Stimulated activated CD4-positive, alpha-beta T cell treated with anti-CD3 and anti-CD28 coated beads, Interleukin-15, amount 100 ng/mL, for 1 hour (primary cell): ENCODE data around the gene LOC101059915.
A peak's percentile ranks its signal among the peaks of the same experiment; 100 is the strongest.
"Not testable (repeated sequence)": the region's sequence is repeated elsewhere in the genome, so short reads cannot be mapped to it uniquely, and the experiment has no call there.

Experiments
- DNase-seq, 2 donors: peaks; one replicate each; pipeline ENCODE4 v3.0.0-alpha.2; 2020; ENCODE audit warnings: low read depth in 1 of 2, low spot score in 1 of 2

Gene LOC101059915

DNA sequence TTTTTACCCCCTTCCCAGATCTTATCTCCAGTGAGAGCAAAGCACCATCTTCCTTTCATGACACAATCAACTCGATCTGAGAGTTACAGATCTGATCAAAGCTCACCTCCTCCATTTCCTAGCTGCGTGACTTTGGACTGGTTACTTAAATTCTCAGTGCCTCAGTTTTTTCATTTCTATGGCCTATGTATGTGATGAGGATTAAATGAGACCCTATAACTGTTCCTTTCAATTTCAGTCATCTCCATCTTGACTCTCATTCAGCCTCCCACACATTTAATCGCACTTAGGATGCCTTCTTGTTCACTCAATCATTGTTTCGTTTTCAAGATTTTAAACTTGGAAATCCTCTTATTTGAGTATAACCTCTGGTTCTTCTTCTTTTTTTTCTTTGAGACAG lies 28.9 kb upstream of the LOC101059915 start:
- no peak for DNase-seq

DNA sequence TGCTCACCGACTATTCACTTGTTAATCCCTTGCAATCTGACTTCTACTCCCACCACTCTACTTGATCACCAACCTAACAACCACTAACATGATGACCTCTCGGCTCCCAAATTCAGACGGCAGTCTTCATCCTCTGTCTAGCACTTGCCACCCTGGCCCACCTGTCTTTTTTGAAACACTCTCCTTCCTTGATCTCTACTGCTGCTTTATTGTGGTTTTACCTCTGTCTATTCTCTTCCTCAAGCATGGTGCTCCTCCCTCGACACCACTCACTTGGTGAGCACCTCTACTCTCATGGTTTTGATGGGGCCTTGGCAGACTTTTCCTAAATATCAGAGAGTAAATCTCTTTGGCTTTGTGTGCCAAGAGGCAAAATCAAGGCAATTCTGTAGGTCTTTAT lies 27.3 kb upstream of the LOC101059915 start:
- DNase-seq = no peak

DNA sequence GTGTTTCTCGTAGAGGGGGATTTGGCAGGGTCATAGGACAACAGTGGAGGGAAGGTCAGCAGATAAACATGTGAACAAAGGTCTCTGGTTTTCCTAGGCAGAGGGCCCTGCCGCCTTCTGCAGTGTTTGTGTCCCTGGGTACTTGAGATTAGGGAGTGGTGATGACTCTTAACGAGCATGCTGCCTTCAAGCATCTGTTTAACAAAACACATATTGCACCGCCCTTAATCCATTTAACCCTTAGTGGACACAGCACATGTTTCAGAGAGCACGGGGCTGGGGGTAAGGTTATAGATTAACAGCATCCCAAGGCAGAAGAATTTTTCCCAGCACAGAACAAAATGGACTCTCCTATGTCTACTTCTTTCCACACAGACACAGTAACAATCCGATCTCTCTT lies 22.9 kb upstream of the LOC101059915 start:
- not testable (repeated sequence) for DNase-seq

DNA sequence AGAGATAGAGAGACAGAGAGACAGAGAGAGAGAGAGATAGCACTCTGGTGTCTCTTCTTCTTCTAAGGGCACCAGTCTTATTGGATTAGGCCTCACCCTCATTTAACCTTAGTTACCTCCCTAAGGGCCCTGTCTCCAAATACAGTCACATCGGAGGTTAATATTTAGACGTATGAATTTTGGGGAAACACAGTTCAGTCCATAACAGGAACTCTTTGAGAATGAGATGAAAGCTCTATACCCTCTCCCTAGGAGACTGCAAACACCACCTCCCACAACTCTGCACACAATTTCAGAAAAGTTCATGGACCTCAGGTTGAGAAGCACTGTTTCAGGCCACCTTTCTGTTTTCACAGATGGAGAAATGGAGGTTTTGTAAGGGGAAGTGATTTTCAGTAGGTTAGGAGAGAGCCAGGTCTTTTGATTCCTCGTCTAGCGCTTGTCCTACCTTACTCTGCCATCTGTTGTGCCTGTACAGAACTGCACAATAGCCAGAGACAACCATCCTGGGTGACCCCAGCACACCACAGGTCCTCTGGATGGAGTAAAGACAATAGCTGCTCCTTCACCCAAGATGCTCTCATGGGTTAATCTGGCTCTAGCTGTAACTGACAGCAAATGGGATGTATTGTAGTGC lies 16.9 kb upstream of the LOC101059915 start:
- no peak for DNase-seq

DNA sequence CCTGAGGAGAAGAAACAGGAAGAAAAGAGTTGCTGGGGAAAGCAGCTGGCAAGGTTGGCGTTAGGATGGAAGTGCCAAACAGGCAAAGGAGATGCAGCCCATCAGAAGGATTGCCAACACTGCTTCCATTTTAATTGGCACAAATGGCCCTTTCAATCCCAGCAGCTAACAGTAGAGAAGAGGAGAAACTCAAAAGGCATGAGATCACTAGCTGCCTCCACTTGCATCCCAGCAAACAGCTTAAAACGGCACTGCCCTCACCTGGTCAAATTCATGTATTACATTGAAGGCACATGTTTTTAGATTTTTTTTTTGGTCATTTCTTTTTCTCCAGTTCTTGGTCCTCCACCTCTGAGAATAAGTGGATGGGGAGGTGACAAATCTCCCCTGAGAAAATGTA lies 14.9 kb upstream of the LOC101059915 start:
- no peak for DNase-seq

DNA sequence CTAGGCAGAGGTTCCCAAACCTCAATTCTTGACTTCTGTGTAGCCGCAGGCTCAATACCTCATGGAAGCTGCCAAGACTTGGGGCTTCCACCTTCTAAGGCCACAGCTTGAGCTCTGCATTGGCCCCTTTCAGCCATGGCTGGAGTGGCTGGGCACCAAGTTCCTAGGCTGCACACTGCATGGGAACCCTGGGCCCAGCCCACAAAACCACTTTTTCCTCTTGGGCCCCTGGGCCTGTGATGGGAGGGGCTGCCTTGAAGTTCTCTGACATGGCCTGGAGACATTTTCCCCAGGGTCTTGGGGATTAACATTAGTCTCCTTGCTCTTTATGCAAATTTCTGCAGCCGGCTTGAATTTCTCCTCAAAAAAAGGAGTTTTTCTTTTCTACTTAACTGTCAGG lies 14.0 kb upstream of the LOC101059915 start:
- no peak for DNase-seq

DNA sequence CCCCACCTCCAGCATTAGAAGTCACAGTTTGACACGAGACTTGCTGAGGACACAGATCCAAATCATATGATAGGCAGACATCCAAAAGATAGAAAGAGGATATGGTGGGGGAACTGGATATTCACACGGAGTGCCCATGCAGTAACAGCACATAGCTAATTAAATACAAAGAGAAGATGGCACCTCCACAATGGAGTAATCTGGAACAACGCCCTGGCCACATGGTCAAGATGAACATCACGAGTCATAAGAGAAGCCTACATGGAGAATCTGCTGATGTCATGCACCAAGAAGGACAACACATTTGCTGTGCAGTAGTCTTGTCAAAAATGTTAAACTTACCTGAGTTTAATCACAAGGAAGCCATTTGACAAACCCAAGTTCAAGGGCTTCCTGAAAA lies 10.1 kb upstream of the LOC101059915 start:
- DNase-seq = no peak

DNA sequence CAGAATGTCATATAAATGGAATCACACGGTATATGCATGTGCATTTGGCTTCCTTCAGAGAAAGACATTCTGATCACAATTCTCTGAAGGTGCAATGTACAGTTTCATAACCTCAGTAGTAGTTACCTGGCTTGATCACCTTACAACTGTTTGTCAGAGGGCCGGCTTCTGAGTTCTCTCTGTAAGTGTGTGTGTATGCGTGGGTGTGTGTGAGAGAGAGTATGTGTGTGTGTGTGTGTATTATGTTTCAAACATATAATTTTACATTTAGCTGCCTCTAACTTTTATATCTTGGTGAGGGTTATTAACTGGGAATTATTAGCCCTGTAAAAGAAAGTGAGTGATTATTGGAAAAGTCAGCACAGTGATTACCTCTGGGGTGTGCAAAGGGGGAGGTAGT lies 8.0 kb upstream of the LOC101059915 start:
- no peak for DNase-seq

DNA sequence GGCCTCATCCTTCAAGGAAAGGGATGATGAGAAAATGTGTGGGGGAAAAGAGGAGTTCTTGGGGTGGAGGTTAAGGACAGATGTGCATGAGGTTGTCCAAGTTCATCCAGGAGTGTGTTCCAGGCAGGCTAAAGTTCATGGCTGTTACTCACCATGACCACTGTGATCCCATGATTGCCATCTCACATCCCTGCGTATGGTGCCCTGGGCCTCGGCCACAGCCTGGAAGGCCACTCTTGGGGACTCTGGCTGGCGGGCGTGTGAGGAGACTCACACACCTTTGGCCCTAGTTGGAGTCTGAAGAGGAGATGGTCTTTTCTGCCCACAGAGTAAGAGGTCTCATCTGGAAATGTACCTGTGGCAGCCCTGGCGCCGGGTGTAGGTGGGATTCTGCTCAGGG lies 7.4 kb upstream of the LOC101059915 start:
- DNase-seq = no peak

DNA sequence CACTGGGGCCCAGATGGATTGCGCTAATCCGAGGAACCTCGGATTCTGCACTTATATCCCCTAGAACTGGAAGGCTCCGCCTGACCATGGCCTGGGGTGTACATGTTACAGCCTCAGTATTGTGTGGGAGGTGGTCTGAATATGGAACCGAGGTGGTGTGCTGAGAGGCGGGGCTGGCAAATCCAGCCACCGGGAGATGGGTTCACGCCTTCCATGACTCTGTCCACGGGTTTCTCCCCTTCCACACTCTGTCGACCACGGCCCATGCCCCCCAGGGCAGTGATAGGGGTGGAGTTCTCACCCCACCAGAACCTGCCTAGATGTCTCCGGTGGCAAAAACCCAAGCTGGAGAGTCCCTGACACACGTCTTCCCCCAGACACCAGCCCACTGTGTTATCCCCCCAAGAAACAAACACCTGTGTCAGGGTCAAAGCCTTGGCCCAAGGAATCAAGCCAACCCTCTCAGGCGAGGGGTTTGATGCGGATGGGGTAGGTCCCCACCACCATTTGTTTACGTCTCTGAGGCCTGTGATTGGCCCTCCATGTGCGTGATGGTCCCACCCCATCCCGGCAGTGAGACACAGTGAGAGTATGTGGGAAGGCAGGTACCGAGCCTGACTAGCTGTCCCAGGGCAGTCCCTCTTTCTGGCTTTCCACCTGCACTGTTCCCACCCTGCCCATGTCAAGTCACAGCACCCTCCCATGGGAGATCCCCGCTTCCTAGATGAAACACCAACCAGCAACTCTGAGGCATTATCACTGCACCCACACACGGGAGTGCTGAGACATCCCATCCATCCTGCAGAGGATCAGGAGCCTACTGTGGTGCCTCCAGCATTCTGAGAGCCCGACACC lies 6.6 kb upstream of the LOC101059915 start:
- DNase-seq = no peak

DNA sequence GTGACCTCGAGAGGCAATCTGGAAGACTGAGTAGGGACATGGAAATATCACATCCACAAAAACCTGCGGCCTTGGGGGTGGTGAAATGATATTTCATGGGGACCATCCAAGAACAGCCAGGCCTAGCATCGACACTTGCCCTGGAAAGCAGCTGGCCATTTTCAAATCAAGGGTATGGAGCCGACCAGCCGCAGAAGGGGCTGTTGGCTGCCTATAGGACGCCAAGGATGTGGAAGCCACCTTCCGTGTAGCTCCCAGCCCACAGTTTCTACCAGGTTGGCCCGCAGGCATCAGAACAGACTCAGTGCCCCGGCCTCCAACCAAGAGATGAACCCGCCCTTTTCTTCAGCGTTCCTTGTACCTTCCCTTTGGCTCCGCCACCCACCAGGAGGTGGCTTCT lies 5.4 kb upstream of the LOC101059915 start:
- DNase-seq = no peak

DNA sequence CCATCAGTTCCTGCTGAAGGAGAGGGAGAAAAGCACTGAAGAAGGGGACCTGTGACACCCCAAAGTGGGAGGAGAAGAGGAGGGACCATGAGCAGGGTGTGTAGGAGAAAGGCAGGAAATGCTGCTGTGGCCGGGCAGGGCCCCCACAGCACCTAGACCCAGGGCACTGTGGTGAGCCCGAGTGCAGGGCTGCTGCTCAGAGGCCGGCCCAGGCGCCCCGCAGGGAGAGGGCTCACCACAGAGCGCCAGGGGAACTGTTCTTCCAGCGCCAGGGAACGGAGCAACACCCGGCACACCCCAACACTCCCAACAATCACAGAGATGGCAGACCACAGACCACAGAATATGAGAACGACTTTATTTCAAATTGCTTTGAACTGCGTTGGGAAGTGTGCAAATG lies 4.7 kb upstream of the LOC101059915 start:
- not testable (repeated sequence) for DNase-seq

DNA sequence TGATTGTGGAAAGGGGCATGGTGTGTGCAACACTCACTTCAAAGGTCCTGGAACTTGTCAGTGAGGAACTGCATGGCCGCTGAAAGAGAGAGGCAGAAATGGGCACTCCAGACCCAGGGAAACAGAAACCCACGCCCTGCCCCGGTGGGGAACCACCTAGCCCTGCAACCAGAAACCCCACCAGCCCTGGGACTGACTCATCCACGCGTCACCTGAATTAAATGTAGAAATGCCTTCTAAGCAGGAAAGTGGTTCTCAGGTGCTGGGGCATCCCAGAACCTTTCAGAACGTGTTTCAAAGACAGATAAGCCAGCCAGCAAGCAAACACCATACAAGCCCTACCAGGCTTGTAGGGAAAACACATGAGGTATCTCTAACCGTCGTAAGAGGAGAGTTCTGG lies 4.1 kb upstream of the LOC101059915 start:
- peak in 1 of 2 donors; percentile 35 for DNase-seq

DNA sequence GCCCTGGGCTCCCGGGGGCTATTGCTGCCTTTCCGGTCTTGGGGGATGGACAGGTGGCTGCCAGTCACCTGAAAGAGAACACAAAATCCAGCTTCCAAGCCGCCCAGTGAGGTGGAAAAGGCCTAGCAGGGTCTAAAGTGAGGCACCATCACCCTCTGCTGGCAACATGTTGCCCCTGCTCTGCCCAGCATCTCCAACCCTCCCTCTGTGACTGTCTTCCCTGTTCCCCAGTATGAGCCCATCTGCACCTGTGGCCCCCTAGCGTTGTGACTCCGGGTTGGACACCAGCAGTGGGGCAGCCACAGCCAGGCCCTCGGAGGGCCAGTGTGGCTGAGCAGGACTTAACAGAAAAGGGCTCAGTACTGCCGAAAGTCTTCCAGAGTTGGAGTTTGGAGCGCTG lies 3.1 kb upstream of the LOC101059915 start:
- DNase-seq = not testable (repeated sequence)

DNA sequence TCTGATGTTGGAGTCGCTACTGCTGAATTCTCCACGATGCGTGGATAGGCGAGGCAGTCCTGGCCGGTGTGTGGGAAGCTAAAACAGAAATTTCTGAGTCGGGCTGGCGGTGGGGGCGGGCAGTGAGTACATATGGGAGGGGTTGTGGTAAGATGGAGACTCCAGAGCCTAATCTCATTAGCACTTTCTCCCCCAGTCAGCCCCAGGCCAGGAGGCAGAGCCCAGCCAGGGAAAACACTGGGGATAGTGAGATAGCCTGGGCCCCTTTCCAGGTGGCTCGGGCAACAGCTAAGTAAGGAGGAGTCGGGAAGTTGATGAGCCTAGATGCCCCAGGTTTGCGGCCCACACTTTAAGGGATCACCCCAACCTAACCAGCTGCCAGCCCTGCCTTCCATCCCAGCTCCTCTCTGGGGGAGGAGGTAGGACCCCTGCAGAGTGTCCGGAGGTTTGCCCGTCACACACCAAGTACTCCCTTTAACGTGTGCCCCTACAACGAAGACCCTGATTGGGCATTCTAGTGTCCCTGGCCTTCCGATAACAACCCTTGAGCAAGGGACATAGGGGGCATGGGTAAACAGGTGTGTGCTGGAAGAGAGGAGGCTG lies 2.4 kb upstream of the LOC101059915 start:
- no peak for DNase-seq

DNA sequence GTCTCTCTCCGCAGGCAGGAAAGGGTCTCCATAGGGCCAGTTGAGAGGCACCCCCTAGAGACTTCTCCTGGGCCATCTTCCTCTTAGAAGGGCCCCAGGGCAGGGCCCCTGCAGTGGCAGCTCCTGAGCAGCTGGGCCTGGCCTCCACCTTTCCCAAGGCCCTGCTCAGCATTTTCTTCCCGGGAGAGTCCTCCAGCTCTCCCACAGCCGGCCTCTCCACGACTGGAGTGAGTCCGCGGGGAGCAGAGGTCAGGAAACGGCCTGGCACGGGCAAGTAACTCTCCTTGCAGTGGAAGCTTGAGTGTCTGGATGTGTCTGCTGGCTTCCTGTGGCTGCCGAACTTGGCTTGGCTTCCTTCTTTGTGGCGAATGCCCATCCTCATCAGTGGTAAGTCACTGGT lies 1.6 kb upstream of the LOC101059915 start:
- no peak for DNase-seq

DNA sequence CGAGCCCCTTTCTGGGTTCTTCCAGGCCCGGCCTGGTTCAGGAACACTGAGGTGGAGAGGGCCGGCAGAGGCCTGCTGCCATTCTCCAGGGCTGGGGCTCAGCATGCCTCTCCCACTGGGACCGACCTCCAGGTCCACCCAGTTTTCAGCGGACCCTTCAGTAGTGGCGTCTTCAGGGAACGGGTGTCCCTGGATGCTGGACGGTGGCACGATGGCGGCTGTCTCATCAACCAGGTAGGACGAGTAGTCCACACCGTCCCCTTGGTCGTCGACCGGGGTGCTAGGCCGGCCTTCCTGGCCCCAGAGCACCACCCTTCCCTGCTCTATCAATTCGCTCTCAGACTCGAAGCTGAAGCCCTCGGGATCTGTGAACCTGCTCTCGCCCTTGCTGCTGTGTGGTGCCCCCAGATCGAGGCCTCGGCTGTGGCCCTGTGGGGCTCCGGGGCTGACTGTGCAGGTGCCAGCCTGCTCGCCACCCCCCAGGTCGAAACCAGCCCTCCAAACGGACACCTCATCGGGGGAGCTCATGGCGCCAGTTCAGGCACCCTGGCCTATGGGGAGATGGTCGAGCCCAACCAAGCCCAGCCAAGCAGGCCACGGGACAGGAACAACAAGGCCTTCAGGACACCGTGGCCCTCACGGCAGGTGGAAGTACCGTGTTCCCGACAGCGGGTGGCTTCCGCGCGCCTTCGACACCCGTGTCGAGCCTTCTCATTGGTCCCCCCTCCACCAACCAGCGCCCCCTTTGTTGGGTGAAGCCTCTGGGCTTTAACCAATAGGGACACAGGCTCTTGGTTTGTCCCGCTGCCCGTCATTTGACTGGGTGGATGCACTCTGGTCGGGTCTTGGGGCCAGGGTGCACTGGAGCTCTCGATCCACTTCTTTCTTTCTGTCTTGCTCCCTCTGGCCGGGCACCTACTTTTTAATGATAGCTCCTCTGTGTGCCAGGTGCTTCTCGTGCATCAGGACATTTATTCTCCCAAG lies 814 bp upstream of the LOC101059915 start:
- no peak for DNase-seq

DNA sequence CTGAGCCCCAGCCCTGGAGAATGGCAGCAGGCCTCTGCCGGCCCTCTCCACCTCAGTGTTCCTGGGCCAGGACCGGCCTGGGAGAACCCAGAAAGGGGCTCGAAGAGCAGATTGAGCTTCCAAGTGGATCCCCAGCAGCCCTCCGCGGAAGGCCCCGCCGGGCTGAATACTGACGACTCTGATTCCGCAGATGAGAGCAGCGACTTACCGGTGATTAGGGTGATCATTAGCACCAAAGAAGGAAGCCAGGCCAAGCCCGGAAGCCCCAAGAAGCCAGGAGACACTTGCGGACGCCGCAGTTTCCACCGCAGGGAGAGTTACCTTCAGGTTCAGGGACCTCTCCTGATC lies 876 bp downstream of the LOC101059915 start:
- DNase-seq = no peak

DNA sequence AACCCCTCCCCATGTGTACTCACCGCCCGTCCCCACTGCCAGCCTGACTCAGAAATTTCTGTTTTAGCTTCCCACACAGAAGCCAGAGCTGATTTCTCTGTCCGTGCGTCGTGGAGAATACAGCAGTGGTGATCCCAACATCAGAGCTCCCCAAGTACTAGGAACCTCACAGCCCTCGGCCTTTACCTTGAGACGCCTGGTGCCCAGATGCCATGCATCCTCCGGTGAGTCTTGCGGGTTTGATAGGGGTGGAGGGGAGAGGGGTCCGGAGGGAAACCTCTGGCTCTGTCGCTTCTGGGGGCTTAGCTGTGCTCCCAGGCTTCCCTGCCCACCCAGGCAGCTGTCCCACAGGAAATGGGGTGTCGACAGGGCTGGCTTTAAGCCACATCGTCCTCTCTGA lies 2.1 kb downstream of the LOC101059915 start:
- DNase-seq = no peak

DNA sequence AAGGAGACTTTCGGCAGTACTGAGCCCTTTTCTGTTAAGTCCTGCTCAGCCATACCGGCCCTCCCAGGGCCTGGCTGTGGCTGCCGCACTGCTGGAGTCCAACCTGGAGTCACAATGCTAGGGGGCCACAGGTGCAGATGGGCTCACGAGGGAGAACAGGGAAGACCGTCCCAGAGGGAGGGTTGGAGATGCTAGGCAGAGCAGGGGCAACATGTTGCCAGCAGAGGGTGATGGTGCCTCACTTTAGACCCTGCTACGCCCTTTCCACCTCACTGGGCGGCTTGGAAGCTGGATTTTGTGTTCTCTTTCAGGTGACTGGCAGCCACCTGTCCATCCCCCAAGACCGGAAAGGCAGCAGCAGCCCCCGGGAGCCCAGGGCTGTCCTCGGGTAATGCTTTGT lies 2.6 kb downstream of the LOC101059915 start:
- not testable (repeated sequence) for DNase-seq
